ENCODE results near the gene TEAD1. TPM values are rescaled to one million over a fixed set of nuclear protein-coding genes. Genes with fewer than 3 reads are reported as not detected.

The TEAD1 gene
- total RNA-seq, 1 donor: 176 TPM

DNA sequence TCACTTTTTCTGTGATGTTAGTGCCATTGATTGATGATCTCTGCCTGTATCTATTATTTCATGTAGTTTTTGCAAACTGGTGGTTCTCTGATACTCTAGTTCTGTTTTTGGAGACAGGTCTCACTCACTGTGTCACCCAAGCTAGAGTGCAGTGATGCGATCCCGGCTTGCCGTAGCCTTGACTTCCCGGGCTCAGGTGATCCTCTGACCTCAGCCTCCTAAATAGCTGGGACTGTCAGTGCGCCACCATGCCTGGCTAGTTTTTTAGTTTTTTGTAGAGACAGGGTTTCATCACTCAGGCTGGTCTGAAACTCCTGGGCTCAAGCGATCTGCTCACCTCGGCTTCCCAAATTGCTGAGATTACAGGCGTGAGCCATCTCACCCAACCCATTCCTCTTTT, 16.4 kb downstream of the TEAD1 start:
- Histone ChIP-seq H3K4me3 (ENCODE audit: insufficient read depth, low read length) (no peak overlapping the region), H3K9me3 (ENCODE audit: low read depth, low read length) (no peaks in the 10 kb centered on the region), H3K4me1 (ENCODE audit: insufficient read depth, low read length) (peaks cover 87% of the 10 kb centered on the region), H3K27ac (ENCODE audit: low read depth, low read length) (peak overlapping the region; percentile 98), H3K79me2 (ENCODE audit: insufficient read depth, low read length) (peaks cover 85% of the 10 kb centered on the region), H2AFZ (ENCODE audit: low read length) (no peak overlapping the region), H4K20me1 (ENCODE audit: insufficient read depth, low read length) (peaks cover 25% of the 10 kb centered on the region), H3K27me3 (ENCODE audit: insufficient read depth, low read length) (no peaks in the 10 kb centered on the region), H3K4me2 (ENCODE audit: insufficient read depth, low read length) (no peak overlapping the region), H3K36me3 (ENCODE audit: insufficient read depth, low read length) (no peaks in the 10 kb centered on the region)
- DNase-seq (ENCODE audit: insufficient read length, low spot score, missing footprints): no peak
- TF ChIP-seq, protein P1, sequence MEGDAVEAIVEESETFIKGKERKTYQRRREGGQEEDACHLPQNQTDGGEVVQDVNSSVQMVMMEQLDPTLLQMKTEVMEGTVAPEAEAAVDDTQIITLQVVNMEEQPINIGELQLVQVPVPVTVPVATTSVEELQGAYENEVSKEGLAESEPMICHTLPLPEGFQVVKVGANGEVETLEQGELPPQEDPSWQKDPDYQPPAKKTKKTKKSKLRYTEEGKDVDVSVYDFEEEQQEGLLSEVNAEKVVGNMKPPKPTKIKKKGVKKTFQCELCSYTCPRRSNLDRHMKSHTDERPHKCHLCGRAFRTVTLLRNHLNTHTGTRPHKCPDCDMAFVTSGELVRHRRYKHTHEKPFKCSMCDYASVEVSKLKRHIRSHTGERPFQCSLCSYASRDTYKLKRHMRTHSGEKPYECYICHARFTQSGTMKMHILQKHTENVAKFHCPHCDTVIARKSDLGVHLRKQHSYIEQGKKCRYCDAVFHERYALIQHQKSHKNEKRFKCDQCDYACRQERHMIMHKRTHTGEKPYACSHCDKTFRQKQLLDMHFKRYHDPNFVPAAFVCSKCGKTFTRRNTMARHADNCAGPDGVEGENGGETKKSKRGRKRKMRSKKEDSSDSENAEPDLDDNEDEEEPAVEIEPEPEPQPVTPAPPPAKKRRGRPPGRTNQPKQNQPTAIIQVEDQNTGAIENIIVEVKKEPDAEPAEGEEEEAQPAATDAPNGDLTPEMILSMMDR (IDR thresholded peaks at IDR 0.05; ENCODE audit: extremely low read depth, low read depth, low read length): no peak

DNA sequence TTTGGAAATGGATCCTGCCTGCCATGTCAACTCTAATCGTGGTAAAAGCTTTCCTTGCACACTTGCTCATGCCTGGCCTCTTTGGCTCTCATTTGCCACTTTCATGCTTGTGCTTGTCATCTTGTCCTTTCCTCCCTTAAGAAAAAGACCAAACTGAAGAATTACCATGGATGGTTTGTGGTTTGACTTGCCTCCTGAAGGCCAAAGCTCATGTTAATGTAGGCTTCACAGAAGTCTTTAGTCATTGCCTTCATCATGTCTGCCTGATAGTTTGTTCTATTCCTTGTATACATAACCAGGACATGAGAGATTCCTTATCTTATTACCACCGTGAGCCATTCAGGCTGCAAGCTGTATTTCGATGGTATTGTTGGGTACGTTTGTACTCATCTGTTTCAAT, 17.3 kb downstream of the TEAD1 start:
- H3K4me2 ChIP-seq (ENCODE audit: insufficient read depth, low read length): peak overlapping the region; percentile 66
- H3K27me3 ChIP-seq (ENCODE audit: insufficient read depth, low read length): no peaks in the 10 kb centered on the region
- H3K4me1 ChIP-seq (ENCODE audit: insufficient read depth, low read length): peaks cover 89% of the 10 kb centered on the region
- peaks cover 87% of the 10 kb centered on the region for H3K79me2 ChIP-seq (ENCODE audit: insufficient read depth, low read length)
- peak overlapping the region; percentile 98 for H3K27ac ChIP-seq (ENCODE audit: low read depth, low read length)
- peaks cover 28% of the 10 kb centered on the region for H4K20me1 ChIP-seq (ENCODE audit: insufficient read depth, low read length)
- H3K36me3 ChIP-seq (ENCODE audit: insufficient read depth, low read length): no peaks in the 10 kb centered on the region
- TF ChIP-seq, protein P1 (IDR thresholded peaks at IDR 0.05; ENCODE audit: extremely low read depth, low read depth, low read length): no peak
- peak; percentile 84 for DNase-seq (ENCODE audit: insufficient read length, low spot score, missing footprints)
- H3K4me3 ChIP-seq (ENCODE audit: insufficient read depth, low read length): no peak overlapping the region
- no peak overlapping the region for H2AFZ ChIP-seq (ENCODE audit: low read length)
- no peaks in the 10 kb centered on the region for H3K9me3 ChIP-seq (ENCODE audit: low read depth, low read length)

DNA sequence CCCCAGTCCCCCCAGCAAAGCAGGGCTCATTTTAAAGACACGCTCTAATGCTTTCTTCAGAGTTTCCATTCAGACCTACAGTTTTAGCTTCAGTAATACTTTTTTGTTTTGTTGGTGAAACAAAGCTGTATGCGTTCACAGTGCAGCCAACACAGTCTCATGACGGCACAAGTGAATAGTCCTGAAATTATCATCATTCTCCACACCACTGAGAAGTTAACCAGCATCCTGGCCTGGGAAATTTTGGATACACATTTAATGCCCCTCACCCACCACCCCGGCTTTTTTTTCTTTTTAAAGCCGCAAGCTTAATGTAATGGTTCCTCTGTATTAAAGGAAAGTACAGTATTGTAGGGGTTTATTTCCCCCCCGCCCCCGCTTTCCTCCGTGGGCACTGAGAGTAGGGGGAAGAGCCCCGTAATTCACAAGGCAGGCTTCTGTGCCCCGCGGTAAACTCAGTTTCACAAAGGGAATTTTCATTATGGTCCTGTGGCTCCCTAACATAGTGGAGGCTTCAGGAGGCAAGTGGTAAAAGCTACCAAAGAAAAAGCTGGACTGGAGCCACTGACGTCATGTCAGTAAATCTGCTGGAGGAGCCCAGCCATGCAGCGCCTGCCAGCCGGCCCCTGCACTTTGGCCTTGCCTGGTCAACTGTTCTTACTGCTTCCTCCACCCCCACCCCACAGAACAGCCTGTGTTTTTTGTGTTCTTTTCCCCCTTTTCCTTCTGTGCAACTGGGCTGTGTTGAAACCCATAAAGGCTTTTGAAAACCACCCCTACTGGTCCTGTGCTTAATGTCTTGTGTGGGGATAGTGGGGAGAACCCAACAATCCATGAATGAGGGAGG, 18.2 kb downstream of the TEAD1 start:
- H3K4me1 ChIP-seq (ENCODE audit: insufficient read depth, low read length): peaks cover 81% of the 10 kb centered on the region
- H3K4me3 ChIP-seq (ENCODE audit: insufficient read depth, low read length): peak overlapping the region; percentile 41
- peak overlapping the region; percentile 98 for H3K27ac ChIP-seq (ENCODE audit: low read depth, low read length)
- H3K9me3 ChIP-seq (ENCODE audit: low read depth, low read length): no peaks in the 10 kb centered on the region
- H3K4me2 ChIP-seq (ENCODE audit: insufficient read depth, low read length): peak overlapping the region; percentile 66
- no peaks in the 10 kb centered on the region for H3K36me3 ChIP-seq (ENCODE audit: insufficient read depth, low read length)
- H4K20me1 ChIP-seq (ENCODE audit: insufficient read depth, low read length): peaks cover 38% of the 10 kb centered on the region
- H3K79me2 ChIP-seq (ENCODE audit: insufficient read depth, low read length): peaks cover 87% of the 10 kb centered on the region
- no peak overlapping the region for H2AFZ ChIP-seq (ENCODE audit: low read length)
- TF ChIP-seq, protein P1 (IDR thresholded peaks at IDR 0.05; ENCODE audit: extremely low read depth, low read depth, low read length): no peak
- H3K27me3 ChIP-seq (ENCODE audit: insufficient read depth, low read length): no peaks in the 10 kb centered on the region
- DNase-seq (ENCODE audit: insufficient read length, low spot score, missing footprints): no peak

DNA sequence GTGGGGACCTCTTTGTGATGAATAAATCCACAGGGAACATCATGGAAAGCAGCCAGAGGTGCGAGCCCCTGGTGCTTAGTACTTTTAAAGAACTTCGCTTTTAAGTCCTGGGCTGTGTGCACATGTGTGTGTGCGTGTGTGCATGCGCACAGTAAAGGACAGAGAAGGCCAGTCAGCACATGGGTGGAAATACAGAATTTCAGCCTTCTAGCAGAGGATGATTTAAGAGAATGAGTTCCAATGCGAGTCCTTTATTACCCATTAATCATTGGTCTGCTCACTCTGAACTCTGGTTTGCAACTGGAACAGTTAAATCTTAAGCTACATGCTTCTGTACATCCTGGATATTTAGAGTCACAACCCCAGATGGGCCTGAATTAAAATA, 18.9 kb downstream of the TEAD1 start:
- H3K27me3 ChIP-seq (ENCODE audit: insufficient read depth, low read length): no peaks in the 10 kb centered on the region
- peak overlapping the region; percentile 2 for H3K4me3 ChIP-seq (ENCODE audit: insufficient read depth, low read length)
- DNase-seq (ENCODE audit: insufficient read length, low spot score, missing footprints): no peak
- TF ChIP-seq, protein P1 (IDR thresholded peaks at IDR 0.05; ENCODE audit: extremely low read depth, low read depth, low read length): no peak
- H2AFZ ChIP-seq (ENCODE audit: low read length): no peak overlapping the region
- peaks cover 87% of the 10 kb centered on the region for H3K79me2 ChIP-seq (ENCODE audit: insufficient read depth, low read length)
- peaks cover 75% of the 10 kb centered on the region for H3K4me1 ChIP-seq (ENCODE audit: insufficient read depth, low read length)
- H4K20me1 ChIP-seq (ENCODE audit: insufficient read depth, low read length): peaks cover 39% of the 10 kb centered on the region
- no peaks in the 10 kb centered on the region for H3K36me3 ChIP-seq (ENCODE audit: insufficient read depth, low read length)
- peak overlapping the region; percentile 98 for H3K27ac ChIP-seq (ENCODE audit: low read depth, low read length)
- H3K9me3 ChIP-seq (ENCODE audit: low read depth, low read length): no peaks in the 10 kb centered on the region
- H3K4me2 ChIP-seq (ENCODE audit: insufficient read depth, low read length): peak overlapping the region; percentile 66
